Endodermal cell (in vitro differentiated cells): ENCODE data around the gene HLTF. TPM values are rescaled to one million over a fixed set of nuclear protein-coding genes. Genes with fewer than 3 reads are reported as not detected.

Experiments used
- DNase-seq: peaks from one replicate; pipeline ENCODE4 v3.0.0-alpha.2; 2017
- H3K27ac ChIP-seq: 2 replicates; pipeline ENCODE4 v1.5.1; 2013; ENCODE audit warnings: mild to moderate bottlenecking, low read depth, low read length, moderate library complexity
- H3K27me3 ChIP-seq: 2 replicates; pipeline ENCODE4 v1.6.1; 2013; ENCODE audit warnings: mild to moderate bottlenecking, low read length, moderate library complexity; ENCODE audit not compliant: insufficient read depth, control insufficient read depth, poor library complexity, severe bottlenecking
- H3K36me3 ChIP-seq: 2 replicates; pipeline ENCODE4 v1.7.0; 2013; ENCODE audit warnings: mild to moderate bottlenecking, low read length, moderate library complexity; ENCODE audit not compliant: control insufficient read depth, insufficient read depth
- H3K4me1 ChIP-seq: one replicate; pipeline ENCODE4 v1.7.0; 2013; ENCODE audit warnings: low read length; ENCODE audit not compliant: control insufficient read depth, insufficient read depth
- H3K4me3 ChIP-seq: 2 replicates; pipeline ENCODE4 v1.5.1; 2013; ENCODE audit warnings: mild to moderate bottlenecking, low read length, moderate library complexity
- H3K9ac ChIP-seq: 2 replicates; pipeline ENCODE4 v1.6.1; 2013; ENCODE audit warnings: mild to moderate bottlenecking, low read length, moderate library complexity; ENCODE audit not compliant: poor library complexity, severe bottlenecking; ENCODE audit errors: extremely low read depth
- H3K9me3 ChIP-seq: 2 replicates; pipeline ENCODE4 v1.6.1; 2013; ENCODE audit warnings: mild to moderate bottlenecking, low read length, moderate library complexity; ENCODE audit not compliant: control insufficient read depth
- H3K27ac Mint-ChIP-seq: 2 replicates; pipeline ENCODE4 v1.8.0; 2020; ENCODE audit warnings: mixed read lengths
- H3K27me3 Mint-ChIP-seq: 2 replicates; pipeline ENCODE4 v1.8.0; 2021; ENCODE audit warnings: mild to moderate bottlenecking, mixed read lengths; ENCODE audit not compliant: insufficient read depth
- H3K36me3 Mint-ChIP-seq: 2 replicates; pipeline ENCODE4 v1.8.0; 2020; ENCODE audit warnings: low read depth, mixed read lengths
- H3K4me1 Mint-ChIP-seq: 2 replicates; pipeline ENCODE4 v1.8.0; 2020; ENCODE audit warnings: mixed read lengths
- H3K4me3 Mint-ChIP-seq: 2 replicates; pipeline ENCODE4 v1.8.0; 2020; ENCODE audit warnings: mild to moderate bottlenecking, moderate library complexity, mixed read lengths
- H3K9me3 Mint-ChIP-seq: 2 replicates; pipeline ENCODE4 v1.8.0; 2020; ENCODE audit warnings: mild to moderate bottlenecking, mixed read lengths
- CTCF ChIP-seq: fragments of 200-600 bp; sonication (generic); conservative IDR thresholded peaks from 2 replicates; pipeline ENCODE4 v1.5.0; 2021; ENCODE audit warnings: antibody characterized with exemption, mild to moderate bottlenecking
- WGBS, 2 experiments: methylation state at CpG; one replicate each; pipeline versions ENCODE4 v1.1.5 to v1.1.7; 2013; ENCODE audit warnings: missing lambda C conversion rate in 2 of 2, mixed read lengths in 1 of 2; ENCODE audit not compliant: insufficient coverage in 1 of 2, insufficient read length in 1 of 2; 5-methylcytosine and 5-hydroxymethylcytosine counted together
- total RNA-seq, 2 donors: library from RNA; stranded (reverse); fragmentation: NEBNext Ultra II Directional in 1 of 2; extraction: Animal tissue kit (Norgen Biotek cat#: 25700) in 1 of 2; gene quantifications; 2 replicates in 1 of 2; 3 replicates in 1 of 2; pipeline ENCODE4 v1.2.1, GENCODE V29; 2021

The HLTF gene
- total RNA-seq, 2 donors from 2014 or later = 61.2 to 75.7 TPM

DNA sequence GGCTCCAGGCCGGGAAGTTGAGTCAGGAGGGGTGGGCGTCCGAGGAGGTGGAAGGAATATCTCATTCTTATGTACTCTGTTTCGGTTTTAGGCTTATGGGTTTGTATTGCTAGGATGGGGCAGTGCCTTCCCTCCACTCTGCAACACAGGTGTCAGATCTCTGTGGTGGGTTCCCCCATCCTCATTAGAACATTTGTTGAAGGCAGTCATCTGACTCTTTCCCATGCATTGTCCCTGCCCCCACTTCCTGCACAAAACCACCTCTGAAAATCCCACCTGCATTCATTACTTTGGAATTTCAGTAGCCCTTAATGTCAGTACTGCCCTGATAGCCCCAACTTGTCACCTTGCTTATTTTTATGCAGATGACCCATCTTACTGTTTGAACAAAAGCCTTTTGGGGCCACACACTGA lies 65.5 kb downstream of the HLTF start:
- TF ChIP-seq CTCF = no peak
- H3K27ac ChIP-seq = no peak overlapping the region
- H3K4me1 Mint-ChIP-seq = peaks cover 16% of the 10 kb centered on the region
- peaks cover 23% of the 10 kb centered on the region for H3K9me3 Mint-ChIP-seq
- peak; percentile 49 for DNase-seq
- H3K4me1 ChIP-seq = no peaks in the 10 kb centered on the region
- no peak overlapping the region for H3K4me3 ChIP-seq
- peaks cover 27% of the 10 kb centered on the region for H3K9me3 ChIP-seq
- no peak overlapping the region for H3K9ac ChIP-seq
- peaks cover 39% of the 10 kb centered on the region for H3K36me3 ChIP-seq
- no peaks in the 10 kb centered on the region for H3K27me3 ChIP-seq
- no peak overlapping the region for H3K4me3 Mint-ChIP-seq
- H3K36me3 Mint-ChIP-seq = peaks cover 40% of the 10 kb centered on the region
- peak overlapping the region; percentile 75 for H3K27ac Mint-ChIP-seq
- H3K27me3 Mint-ChIP-seq = no peaks in the 10 kb centered on the region
- WGBS, 2 experiments = 86% methylated on average over 4 of the region's 4 CpGs; no CpG with 5 or more reads in 1 of the 2 experiments

GRCh38 chr3:149020196-149020838 lies 66.0 kb downstream of the HLTF start:
- Mint-ChIP-seq H3K4me1 (peaks cover 16% of the 10 kb centered on the region), H3K9me3 (peaks cover 18% of the 10 kb centered on the region), H3K4me3 (no peak overlapping the region)

GRCh38 chr3:149019580-149019979 lies 66.8 kb downstream of the HLTF start:
- Histone ChIP-seq H3K27ac (no peak overlapping the region), H3K4me3 (no peak overlapping the region), H3K9ac (no peak overlapping the region), H3K36me3 (peaks cover 26% of the 10 kb centered on the region), H3K9me3 (peaks cover 14% of the 10 kb centered on the region), H3K4me1 (no peaks in the 10 kb centered on the region), H3K27me3 (no peaks in the 10 kb centered on the region)
- no peak overlapping the region for H3K4me3 Mint-ChIP-seq
- no peak for TF ChIP-seq CTCF
- peaks cover 11% of the 10 kb centered on the region for H3K9me3 Mint-ChIP-seq
- no peak for DNase-seq
- H3K27ac Mint-ChIP-seq = peak overlapping the region; percentile 1
- peaks cover 16% of the 10 kb centered on the region for H3K4me1 Mint-ChIP-seq
- H3K36me3 Mint-ChIP-seq = peaks cover 33% of the 10 kb centered on the region
- H3K27me3 Mint-ChIP-seq = no peaks in the 10 kb centered on the region
- 87 to 91% methylated on average over 3 to 4 of the region's 4 CpGs for WGBS, 2 experiments

More at GRCh38 chr3:149020196-149020838, 66.0 kb downstream of the HLTF start:
- DNase-seq = no peak
- Mint-ChIP-seq H3K36me3 (peaks cover 39% of the 10 kb centered on the region), H3K27ac (peak overlapping the region; percentile 75), H3K27me3 (no peaks in the 10 kb centered on the region)
- H3K36me3 ChIP-seq = peaks cover 34% of the 10 kb centered on the region
- no peak overlapping the region for H3K9ac ChIP-seq
- no peak overlapping the region for H3K4me3 ChIP-seq
- 81 to 85% methylated on average over 1 to 2 of the region's 3 CpGs for WGBS, 2 experiments
- no peak overlapping the region for H3K27ac ChIP-seq
- no peaks in the 10 kb centered on the region for H3K4me1 ChIP-seq
- no peaks in the 10 kb centered on the region for H3K27me3 ChIP-seq
- TF ChIP-seq CTCF = no peak
- H3K9me3 ChIP-seq = peaks cover 22% of the 10 kb centered on the region
